HG03064 (cell line): Measurements from ENCODE around the gene MCMBP.
"Not testable (repeated sequence)": the region's sequence is repeated elsewhere in the genome, so short reads cannot be mapped to it uniquely, and the experiment has no call there.

ENCODE experiments used
- ATAC-seq: cut with Tn5 transposase; IDR thresholded peaks from one replicate; pipeline ENCODE4 v1.9.1; 2021; ENCODE audit warnings: low read depth; ENCODE audit not compliant: unreplicated experiment

The MCMBP gene

GRCh38 chr10:119883901-119884611, 11.4 kb upstream of the MCMBP start:
- ATAC-seq, result not testable (repeated sequence)

- no peak for ATAC-seq
Measured at GRCh38 chr10:119878524-119878923, 5.9 kb upstream of the MCMBP start.

DNA sequence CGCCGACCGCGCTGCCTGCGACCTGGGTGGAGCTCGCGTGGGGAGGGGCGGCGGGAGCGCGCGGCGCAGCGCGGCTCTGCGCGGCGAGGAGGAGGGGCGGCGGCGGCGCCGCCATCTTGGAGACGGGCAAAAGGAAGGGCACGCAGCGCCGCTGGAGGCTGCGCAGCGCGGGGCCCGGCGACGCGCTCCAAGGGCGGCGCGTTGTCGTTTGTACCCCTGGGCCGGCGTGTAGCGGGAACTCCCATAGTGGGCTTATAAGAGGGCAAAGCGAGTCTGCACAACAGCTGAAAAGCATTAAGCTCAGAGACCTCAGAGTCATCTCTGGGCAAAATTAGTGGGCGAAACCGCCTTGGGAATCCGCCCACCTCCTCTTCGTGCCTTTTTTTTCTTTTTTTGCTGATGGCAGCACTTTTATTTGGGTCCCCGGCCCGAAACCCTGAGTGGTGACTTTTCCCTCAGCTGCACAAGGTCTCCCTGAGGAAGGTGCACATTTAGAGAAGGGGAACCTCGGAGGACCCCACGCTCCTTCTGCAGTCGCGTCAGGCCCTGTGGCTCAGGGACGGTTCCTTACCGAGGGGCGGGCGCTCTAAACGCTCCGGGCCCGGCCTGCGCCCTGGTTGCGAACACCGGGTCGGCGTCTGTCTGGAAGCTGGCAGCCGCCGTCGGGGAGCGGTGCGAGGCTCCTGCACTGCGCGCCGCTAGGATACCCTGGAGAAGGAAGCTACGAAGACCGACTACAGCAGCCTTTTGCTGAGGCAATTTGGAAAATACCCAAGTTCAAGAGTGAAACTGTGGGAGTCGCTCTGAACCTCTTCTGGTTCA, 428 bp upstream of the MCMBP start:
- peak; percentile 90 for ATAC-seq

DNA sequence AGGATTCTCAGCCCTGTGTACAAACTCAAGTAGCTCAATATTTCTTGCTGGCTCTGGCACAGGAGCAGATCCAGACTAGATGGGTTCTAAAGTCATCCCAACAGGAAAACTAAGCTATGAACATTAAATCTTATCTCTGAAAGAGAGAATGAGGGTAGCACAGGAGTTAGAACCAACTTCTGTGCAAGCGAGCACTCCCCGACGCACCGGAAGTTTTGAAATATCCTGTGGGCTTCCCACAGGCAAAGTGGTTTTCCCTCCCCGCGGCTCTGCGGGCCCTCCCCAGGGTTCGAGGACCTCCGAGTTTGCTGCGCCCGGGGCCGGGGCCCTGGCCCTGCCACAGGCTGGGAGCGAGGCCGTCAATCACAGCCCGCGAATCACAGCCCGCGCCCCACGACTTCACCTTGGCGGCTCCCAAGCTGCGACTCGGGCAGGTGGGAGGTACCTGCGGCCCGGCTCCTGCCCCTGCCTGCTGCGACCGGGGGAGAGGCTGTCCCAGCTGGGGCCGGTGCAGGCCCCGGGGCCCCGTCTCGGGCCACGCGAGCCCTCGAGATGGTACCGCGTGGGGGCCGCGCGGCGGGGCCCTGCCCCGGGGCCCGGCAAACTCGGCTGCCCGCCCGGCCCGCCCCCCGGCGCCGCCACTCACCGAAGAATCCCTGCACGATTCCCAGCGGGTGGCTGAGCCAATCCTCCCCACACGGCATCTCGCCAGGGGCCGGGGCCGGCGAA, 598 bp downstream of the MCMBP start:
- ATAC-seq, result peak; percentile 40

DNA sequence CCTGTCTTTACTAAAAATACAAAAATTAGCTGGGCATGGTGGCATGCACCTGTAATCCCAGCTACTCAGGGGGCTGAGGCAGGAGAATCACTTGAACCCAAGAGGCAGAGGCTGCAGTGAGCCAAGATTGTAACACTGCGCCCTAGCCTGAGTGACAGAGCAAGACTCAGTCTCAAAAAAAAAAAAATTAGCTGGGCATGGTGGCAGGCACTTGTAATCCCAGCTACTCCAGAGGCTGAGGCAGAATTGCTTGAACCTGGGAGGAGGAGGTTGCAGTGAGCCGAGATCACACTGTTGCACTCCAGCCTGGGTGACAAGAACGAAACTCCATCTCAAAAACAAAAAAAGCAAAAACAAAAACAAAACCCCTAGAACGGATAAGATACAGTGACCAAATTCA, 3.2 kb downstream of the MCMBP start:
- not testable (repeated sequence) for ATAC-seq

DNA sequence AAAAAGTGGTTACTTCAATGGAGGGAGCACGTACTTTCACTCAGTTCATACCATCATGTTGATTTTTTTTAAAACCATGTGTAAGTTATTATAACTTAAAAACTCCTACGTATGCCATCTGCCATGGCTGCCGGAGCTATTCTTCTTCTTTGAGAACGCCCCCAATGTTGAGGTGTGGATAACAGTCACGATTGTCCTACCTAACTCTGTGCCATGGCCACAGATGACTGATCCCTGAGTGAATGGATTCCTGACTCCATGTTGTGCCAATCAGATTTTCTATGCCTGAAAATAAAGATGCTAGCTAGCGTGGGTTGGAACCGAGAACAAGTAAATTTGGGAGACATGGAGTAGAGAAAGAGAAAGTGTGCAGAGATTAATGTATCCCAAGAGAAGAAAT, 5.3 kb downstream of the MCMBP start:
- ATAC-seq, result no peak

GRCh38 chr10:119865699-119866240, 6.9 kb downstream of the MCMBP start:
- no peak for ATAC-seq

DNA sequence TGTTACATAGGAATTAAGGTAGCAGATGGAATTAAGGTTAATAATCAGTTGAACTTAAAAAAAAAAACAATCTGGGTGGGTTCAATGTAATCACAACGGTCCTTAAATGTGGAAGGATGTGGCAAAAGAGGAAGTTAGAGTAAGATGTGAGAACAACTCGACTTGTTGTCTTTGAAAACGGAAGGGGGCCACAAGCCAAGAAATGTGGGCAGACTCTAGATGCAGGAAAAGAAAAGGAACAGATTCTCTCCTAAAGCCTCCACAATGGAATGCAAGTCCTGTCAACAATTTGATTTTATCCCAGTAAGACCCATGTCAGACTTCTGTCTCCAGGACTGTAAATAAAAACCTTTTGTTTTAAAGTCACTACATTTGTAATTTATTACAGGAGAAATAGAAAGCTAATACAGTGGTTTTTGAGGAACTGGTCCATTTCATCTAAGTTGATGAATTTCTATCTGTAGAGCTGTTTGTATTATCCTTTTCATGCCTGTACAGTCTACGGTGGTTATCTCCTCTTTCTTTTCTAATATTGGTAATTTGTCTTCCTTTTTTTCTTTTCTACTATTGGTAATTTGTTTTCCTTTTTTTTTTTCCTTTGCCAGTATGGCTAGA, 8.6 kb downstream of the MCMBP start:
- no peak for ATAC-seq

GRCh38 chr10:119862524-119862923, 10.1 kb downstream of the MCMBP start:
- ATAC-seq, result no peak

- no peak for ATAC-seq
Measured at GRCh38 chr10:119860866-119861607, 11.6 kb downstream of the MCMBP start.

- ATAC-seq, result no peak
Measured at GRCh38 chr10:119859420-119860258, 13.0 kb downstream of the MCMBP start.

GRCh38 chr10:119858063-119858462, 14.6 kb downstream of the MCMBP start:
- ATAC-seq, result no peak

DNA sequence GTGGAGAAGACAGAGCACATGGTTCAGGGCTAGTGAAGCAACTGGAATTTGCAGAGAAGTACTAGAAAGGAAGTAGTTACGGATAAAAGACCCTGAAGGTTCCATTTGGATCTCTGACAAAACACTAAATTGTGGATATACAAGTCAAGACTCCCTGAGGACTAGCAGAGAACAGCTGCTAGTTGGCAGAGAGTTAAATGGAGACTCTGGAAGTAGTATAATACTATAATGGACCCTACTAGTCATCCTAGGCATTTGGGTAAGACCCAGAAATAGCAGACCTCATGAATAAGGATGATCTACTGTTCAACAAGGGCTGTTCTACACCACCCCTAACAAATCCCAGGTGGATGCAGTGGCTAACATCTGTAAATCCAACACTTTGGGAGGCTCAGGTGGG, 19.1 kb downstream of the MCMBP start:
- no peak for ATAC-seq

DNA sequence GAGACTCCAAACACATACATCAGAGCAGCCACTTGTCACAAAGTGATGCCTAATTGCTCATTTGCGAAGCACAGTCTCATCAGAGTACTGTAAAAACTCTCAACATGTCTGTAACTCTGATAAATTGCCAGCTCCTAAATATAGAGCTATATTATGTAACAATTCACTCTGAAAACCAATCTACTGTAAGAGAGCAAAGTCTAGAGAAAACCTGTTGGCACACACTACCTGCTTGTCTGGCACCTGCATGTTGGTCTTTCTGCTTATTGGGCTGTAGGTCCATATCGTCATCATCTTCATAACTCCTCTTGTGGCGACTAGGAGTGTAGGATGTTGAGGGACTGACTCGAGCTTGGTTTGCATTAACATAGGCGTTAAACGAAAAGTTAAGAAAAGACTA, 19.8 kb downstream of the MCMBP start:
- no peak for ATAC-seq

- no peak for ATAC-seq
Measured at GRCh38 chr10:119852277-119852676, 20.4 kb downstream of the MCMBP start.

GRCh38 chr10:119849944-119850343, 22.7 kb downstream of the MCMBP start:
- no peak for ATAC-seq

GRCh38 chr10:119849031-119849789, 23.4 kb downstream of the MCMBP start:
- ATAC-seq, result no peak

DNA sequence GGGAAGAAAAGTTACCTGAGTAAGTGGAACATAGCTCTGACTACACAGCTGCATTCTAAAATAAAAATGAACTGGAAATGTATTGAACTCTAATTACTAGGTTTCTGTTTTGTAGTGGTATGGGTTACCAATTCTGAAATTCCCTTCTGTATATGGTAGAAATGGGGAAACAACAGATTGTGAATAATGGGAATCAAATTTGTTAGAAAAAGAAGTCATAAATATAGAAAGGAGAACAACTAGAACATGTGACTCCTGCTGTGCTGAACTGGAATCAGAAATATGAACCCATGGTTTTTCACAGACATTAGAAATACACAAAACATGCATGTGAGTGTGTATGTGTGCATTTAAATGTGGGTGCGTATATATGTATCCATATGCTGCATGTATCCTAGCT, 27.0 kb downstream of the MCMBP start:
- ATAC-seq, result no peak
